ENCODE data around the gene ALB. TPM values are rescaled to one million over a fixed set of nuclear protein-coding genes. Genes with fewer than 3 reads are reported as not detected.
"Not testable (repeated sequence)": the region's sequence is repeated elsewhere in the genome, so short reads cannot be mapped to it uniquely, and the experiment has no call there.

Gene ALB
- 1 to 10 TPM in 1 of 2 donors, under 1 TPM in 1; 0.43 to 7.2 TPM for total RNA-seq
- long read RNA-seq, donor 1, result 0 reads
- long read RNA-seq, donor 2, result 0 reads

- intact Hi-C loops (cut with DNase I), result no loop called here
- DNase-seq (ENCODE audit: low spot score), result no peak
Measured at GRCh38 chr4:73404042-73404441, at the start of gene ALB. Gene ALB, plus strand, starts transcription at chr4:73404287. Its CDS starts 41 bp downstream, at chr4:73404328.

- DNase-seq (ENCODE audit: low spot score), result not testable (repeated sequence)
- intact Hi-C loops (cut with DNase I), result loop anchor here in 1 of 2 donors (5.0 kb wide), 1 partner anchor 475 kb away; no protein-coding TSS in a partner anchor
Measured at GRCh38 chr4:73357174-73357573, 46.9 kb upstream of the ALB start.

DNA sequence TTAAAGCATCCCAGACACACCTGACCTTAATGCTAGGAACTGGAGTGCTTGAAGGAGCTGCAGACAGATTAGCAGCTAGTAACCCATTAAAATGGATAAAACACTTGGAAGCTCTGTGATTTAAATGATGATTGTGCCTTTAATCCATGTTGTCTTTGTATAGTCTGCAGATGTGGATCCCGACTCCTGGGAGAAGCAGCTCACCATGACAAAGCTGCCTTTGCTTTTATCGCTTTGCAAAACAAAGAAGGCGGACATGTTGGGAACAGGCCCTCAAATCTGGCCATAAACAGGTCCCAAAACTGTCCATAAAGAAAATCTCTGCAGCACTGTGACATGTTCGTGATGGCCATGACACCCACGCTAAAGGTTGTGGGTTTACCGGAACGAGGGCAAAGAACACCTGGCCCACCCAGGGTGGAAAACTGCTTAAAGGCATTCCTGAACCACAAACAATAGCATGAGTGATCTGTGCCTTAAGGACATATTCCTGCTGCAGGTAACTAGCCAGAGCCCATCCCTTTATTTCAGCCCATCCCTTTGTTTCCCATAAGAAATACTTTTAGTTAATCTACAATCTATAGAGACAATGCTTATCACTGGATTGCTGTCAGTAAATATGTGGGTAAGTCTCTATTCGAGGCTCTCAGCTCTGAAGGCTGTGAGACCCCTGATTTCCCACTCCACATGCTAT is 34.4 kb upstream of the ALB start:
- DNase-seq (ENCODE audit: low spot score); intact Hi-C loops (cut with DNase I): not testable (repeated sequence)

GRCh38 chr4:73375328-73375741 is 28.8 kb upstream of the ALB start:
- no peak for DNase-seq (ENCODE audit: low spot score)
- intact Hi-C loops (cut with DNase I), result no loop called here

DNA sequence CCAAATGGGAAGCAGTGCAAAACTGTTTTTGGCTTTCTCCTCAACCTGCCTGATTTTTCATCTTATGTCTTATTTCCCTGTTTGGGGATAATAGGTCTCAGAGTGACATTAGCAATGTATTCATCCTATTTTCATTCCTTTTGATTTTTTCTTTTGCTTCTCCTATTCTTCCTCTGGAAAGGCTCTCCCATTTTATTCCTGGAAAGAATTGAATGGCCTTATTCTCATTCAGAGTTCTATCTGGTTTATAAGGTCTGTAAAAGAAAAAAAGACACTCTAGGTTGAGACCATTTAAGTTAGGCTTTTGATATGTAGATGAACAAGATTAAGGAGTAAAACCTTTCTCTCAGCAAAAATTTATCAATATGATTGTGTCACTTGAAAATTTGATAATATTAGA is 27.8 kb upstream of the ALB start:
- intact Hi-C loops (cut with DNase I), result no loop called here
- DNase-seq (ENCODE audit: low spot score), result no peak

DNA sequence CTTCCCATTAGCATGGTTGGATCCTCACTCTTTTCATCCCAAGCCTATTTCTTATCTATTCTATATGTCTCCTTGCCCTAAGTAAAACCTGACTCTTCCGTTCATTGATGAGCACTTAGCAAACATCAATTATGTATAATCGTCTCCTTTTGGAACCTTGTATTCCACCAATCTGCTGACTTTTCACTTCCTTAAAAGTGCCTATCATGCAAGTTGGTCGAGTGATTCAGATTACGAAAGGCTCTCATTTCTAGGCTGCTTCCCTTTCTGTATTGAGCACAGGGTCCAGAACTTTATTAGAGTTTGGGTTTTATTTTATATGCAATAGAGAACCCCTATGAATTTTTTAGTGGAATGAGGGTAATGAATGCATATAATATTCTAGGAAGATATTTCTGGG is 27.1 kb upstream of the ALB start:
- DNase-seq (ENCODE audit: low spot score), result no peak
- intact Hi-C loops (cut with DNase I), result no loop called here

- intact Hi-C loops (cut with DNase I), result no loop called here
Measured at GRCh38 chr4:73378887-73379286, 25.2 kb upstream of the ALB start.

DNA sequence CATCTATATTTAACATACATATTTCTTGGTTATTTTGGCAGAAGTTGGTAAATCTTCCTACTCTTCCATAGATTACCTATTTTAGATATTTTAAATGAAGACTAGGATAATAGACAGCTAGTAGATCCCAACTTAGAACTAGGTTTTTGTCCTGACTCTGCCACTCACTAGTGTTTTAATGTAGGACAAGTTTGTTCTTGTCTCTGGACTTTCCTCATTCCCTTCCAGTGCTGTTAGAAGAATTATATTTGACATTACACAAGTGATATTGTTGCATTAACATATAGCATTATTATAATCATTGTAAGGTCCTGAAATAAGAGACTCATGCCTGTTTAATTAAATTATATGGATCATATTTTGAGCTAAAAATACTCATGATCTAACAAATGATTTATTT is 24.1 kb upstream of the ALB start:
- intact Hi-C loops (cut with DNase I), result no loop called here
- DNase-seq (ENCODE audit: low spot score), result no peak

More at GRCh38 chr4:73378887-73379286, 25.2 kb upstream of the ALB start:
- DNase-seq (ENCODE audit: low spot score), result no peak

- intact Hi-C loops (cut with DNase I), result no loop called here
Measured at GRCh38 chr4:73381214-73381613, 22.9 kb upstream of the ALB start.

GRCh38 chr4:73383452-73383851 is 20.6 kb upstream of the ALB start:
- no peak for DNase-seq (ENCODE audit: low spot score)
- intact Hi-C loops (cut with DNase I), result no loop called here

More at GRCh38 chr4:73381214-73381613, 22.9 kb upstream of the ALB start:
- no peak for DNase-seq (ENCODE audit: low spot score)

GRCh38 chr4:73387552-73387951 is 16.5 kb upstream of the ALB start:
- DNase-seq (ENCODE audit: low spot score), result no peak
- intact Hi-C loops (cut with DNase I), result no loop called here

DNA sequence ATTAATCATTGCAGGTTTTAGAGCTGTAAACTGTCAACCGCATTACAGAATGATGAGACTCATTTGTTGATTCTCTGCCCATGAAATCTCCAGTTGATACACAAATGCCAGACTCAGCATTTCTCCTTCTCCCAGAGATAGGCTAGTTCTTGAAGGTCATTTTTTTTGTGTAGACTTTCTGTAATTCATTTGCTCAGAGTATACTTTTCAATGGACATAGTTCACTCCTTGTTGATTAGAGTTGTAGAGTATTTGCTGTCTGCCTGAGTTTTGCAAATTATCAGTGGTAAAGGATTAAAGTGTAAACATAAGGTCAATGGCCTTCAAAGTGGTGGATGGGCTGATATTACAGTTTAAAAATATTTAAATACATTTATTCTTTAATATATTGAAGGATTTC is 15.2 kb upstream of the ALB start:
- DNase-seq (ENCODE audit: low spot score), result no peak
- intact Hi-C loops (cut with DNase I), result no loop called here

GRCh38 chr4:73389663-73390062 is 14.4 kb upstream of the ALB start:
- DNase-seq (ENCODE audit: low spot score); intact Hi-C loops (cut with DNase I): not testable (repeated sequence)

GRCh38 chr4:73391774-73392173 is 12.3 kb upstream of the ALB start:
- intact Hi-C loops (cut with DNase I), result no loop called here
- DNase-seq (ENCODE audit: low spot score), result no peak

DNA sequence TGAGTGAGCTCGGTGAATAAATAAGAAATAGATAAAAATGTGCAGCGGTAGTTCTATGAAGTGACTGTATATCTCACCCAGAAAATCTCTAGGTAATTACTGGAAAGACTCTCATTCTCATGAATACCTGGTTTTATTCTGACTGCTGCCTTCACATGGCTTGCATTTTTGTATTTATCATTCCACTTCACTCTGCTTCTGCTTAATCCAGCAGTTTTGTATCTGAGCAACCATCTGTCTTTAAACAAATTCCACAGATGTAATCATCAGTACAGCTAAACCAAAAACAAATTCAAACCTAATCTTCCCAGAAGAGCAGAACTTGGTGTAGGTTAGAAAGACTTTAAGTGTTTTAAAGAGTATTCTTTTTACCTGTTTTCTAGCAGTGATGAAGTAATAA is 11.2 kb upstream of the ALB start:
- intact Hi-C loops (cut with DNase I), result no loop called here
- no peak for DNase-seq (ENCODE audit: low spot score)

- intact Hi-C loops (cut with DNase I), result no loop called here
- DNase-seq (ENCODE audit: low spot score), result no peak
Measured at GRCh38 chr4:73396304-73396703, 7.8 kb upstream of the ALB start.

GRCh38 chr4:73396993-73397972 is 6.8 kb upstream of the ALB start:
- intact Hi-C loops (cut with DNase I), result no loop called here
- no peak for DNase-seq (ENCODE audit: low spot score)

DNA sequence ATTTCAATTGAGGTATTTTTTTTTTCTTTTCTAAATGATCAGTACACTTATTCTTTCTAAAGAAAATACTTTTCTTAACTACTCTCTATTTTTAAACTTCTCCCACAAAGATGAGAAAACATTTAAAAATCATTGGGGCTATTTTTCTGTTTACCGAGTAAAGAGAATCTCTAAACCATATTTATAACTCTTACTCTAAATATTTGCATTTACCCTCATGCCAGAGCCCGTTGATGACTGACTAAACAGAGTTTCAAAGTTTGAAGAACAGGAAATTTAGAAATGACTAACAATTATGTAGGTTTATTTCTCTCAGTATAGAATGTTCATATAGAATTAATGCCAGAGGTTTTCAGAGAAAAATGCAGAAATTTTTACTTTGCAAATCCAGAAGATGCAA is 2.7 kb upstream of the ALB start:
- DNase-seq (ENCODE audit: low spot score), result no peak
- intact Hi-C loops (cut with DNase I), result no loop called here

GRCh38 chr4:73404457-73404856 is 370 bp downstream of the ALB start:
- DNase-seq (ENCODE audit: low spot score), result no peak
- intact Hi-C loops (cut with DNase I), result no loop called here

DNA sequence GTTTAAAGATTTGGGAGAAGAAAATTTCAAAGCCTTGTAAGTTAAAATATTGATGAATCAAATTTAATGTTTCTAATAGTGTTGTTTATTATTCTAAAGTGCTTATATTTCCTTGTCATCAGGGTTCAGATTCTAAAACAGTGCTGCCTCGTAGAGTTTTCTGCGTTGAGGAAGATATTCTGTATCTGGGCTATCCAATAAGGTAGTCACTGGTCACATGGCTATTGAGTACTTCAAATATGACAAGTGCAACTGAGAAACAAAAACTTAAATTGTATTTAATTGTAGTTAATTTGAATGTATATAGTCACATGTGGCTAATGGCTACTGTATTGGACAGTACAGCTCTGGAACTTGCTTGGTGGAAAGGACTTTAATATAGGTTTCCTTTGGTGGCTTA is 1.1 kb downstream of the ALB start:
- DNase-seq (ENCODE audit: low spot score), result no peak
- intact Hi-C loops (cut with DNase I), result no loop called here
